Measurements from ENCODE around the gene ZMIZ1.
"Not testable (repeated sequence)": the region's sequence is repeated elsewhere in the genome, so short reads cannot be mapped to it uniquely, and the experiment has no call there.

The ZMIZ1 gene

DNA sequence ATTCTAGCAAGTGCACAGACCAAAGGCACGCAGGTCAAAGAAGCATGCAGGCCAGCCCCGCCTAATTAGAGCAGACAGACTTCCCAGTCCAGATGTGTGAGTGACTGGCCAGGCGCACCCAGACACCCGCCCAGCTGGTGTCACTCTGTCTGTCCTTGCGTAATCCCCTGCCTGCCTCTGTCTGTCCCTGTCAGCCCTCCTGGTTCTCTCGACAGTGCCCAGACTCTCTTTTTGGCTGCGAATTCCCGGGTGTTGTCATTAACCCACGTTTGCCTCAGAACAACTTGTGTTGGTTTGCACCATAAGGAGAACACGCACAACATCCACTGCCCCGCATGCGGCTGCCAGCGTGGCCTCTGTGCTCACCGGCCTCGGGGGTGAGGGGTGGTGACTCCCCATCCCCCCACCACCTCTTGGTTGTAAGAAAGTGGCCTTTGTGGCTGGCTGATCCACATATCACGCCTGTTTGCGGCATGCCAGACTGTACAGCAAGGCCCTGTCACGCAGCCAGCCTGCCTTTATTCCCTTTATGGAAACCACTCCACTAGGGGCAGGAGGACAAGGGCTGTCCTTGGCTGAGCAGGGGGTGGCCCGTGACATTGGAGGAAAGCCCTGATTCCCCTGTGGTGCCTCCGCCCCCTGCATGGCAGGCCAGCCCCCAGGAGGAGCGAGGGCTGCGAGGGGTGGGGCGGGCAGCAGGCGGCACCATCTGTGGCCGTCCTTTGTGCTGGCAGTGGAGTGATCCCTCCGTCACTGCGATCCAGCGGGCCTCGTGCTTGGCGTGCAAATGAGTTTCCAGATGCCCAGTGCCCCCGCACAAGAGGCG lies 205.7 kb downstream of the ZMIZ1 start:
- peak; percentile 70 for DNase-seq

DNA sequence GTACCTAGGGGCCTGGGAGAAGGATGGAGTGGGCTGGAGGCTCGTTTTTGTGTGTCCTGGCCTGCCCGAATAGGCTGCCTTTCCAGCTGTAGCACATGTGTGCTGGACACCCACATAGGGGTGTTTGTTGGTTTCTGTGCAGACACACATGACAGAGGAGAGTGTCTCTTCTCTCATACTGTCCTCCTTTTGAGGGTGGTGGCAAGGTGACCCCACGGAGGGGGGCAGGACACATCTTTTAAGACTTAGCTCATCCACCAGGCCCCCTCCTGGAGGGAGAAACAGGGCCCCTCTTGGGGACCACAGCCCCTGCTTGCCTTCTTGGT lies 206.3 kb downstream of the ZMIZ1 start:
- no peak for DNase-seq

DNA sequence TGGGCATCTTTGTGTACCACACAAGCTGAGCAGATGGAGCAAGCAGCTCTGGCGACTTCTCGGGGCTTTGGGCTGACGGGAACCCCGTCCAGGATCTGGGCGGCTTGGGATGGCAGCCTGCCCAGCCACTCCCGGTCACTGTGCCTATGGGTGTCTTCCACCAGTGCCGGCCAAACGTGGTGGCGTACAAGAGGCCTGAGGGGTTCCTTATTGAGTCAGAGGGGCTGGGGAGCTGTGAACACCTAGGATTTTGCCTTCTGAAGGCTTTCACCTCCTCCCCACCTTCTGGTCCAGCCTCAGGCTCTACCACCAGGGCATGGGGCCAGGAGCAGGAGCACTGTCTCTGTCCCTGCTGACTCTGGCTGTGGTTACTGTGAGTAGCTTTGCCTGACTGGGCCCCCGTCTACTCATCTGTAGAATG lies 206.7 kb downstream of the ZMIZ1 start:
- DNase-seq: no peak

DNA sequence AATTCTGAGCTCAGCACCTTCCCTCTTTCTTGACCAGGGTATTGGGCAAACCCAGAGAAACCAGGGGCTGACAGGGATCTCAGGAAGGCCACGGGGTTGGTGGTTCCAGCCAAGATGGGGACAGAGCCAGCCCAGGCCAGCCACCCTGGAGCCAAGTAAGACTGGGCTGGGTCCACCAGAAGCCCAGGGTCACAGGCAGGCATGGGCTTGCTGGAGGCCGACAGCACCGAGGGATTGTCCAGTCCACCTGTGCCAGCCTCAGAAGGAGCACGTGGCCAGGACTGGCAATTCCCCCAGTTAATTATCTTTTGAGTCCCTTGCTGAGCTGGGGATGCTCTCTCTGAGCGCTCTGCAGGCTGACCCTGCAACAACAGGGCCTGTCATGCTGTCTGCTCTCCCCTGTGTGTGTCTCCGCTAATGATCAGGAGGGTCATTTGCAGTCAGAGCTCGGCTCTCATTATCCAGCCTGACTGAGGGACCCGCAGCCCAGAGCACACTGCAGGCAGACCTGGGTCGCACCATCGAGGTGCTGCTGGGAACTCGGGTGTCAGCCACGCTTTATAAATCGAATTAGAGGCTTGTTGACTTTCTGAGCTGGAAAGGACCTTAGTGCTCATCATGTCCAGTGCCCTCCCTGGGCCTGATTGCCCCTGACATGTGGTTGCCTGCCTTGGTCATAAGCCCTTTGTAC lies 209.0 kb downstream of the ZMIZ1 start:
- peak; percentile 46 for DNase-seq

DNA sequence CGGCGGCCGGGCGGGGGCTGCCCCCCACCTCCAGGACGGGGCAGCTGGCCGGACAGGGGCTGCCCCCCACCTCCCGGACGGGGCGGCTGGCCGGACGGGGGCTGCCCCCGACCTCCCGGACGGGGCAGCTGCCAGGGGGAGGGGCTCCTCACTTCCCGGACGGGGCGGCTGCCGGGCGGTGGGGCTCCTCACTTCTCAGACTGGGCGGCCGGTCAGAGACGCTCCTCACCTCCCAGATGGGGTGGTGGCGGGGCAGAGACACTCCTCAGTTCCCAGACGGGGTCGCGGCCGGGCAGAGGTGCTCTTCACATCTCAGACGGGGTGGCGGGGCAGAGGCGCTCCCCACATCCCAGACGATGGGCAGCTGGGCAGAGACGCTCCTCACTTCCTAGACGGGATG lies 210.3 kb downstream of the ZMIZ1 start:
- not testable (repeated sequence) for DNase-seq

DNA sequence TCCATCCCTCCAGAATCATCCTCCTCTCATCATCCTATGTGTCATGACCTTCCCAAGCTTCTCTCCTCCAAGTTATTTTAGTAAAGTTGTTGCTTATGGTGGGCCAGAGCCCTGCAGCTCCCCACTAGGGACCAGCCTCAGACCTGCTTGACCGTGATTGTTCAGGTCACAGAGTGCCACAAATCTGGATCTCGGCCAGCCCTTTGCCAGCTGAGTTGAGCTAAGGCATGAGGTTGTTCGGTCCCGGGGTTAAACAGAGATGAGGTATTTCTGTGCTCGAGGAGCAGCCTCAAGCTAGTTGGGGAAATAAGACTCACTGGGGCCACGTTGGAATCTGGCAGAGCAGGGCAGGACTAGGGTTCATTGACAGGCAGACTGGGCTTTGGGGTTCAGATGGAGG lies 212.2 kb downstream of the ZMIZ1 start:
- DNase-seq: no peak

DNA sequence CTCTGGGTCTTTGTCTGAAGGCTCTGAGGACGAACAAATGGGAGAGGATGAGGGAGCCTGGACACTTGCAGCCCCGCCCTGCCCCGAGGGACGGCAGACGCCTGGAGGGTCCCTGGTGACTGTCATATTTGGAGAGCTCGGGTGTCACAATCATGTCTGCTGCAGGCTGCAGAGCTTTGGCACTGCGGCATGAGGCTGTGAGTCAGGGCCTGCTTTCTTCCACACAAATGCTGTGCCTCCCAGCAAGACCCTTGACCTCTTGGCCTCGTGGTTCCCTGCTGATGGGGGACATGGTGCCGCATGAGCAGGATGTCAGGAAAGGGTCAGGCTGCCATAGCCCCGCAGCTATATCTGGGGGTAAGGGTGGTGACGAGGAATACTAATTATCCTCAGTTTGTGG lies 213.6 kb downstream of the ZMIZ1 start:
- DNase-seq: peak; percentile 20

DNA sequence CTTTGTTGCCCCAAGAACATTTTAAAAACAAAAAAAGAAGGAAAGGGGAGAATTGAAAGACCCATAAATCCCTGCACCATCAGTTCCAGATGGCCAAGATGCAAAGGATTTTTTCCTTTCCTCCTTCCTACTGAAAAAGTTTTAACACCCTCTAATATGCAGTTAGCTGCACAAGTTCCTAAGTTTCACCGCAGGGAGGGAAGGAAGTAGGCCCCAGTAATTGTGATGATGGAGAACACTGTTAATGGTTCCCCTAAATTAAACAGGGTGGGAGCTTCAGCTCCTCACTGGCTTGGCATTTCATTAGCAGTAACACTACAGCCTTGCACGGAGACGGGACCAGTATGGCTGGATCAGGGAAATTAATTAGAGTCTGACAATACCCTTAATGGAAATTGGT lies 214.8 kb downstream of the ZMIZ1 start:
- DNase-seq: no peak

DNA sequence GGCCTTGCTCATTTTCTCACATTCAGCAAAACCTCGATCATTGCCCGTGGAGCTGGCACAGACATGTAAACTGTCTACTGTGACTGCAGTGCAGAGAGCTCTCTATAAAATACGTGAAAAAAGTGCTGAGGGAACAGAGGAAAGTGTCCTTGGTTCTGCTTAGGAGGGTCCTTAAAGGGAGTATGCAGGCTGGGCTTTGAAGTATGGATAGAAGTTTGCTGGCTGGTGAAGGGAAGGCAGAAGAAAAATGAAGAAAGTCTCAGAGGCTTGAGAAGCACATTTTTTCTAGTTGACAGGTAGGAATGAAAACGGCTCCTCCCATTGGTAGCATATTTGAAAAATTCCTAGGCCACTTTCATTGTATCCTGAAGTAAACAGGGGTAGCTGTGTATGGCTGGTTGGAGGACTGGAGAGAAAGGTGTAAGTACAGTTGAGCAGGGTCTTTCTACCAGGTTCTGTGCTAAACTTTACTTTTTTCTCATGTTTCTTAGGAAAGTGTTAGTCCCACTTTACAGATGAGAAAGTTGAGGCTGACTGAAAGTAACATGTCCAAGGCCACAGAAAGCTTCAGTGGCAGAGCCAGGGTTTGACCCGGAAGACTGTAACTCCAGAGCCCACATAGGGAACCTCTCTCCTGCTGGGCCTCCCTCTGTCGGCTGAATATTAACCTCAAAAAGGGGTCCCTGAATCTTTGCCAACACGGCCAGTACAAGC lies 215.5 kb downstream of the ZMIZ1 start:
- DNase-seq: no peak

DNA sequence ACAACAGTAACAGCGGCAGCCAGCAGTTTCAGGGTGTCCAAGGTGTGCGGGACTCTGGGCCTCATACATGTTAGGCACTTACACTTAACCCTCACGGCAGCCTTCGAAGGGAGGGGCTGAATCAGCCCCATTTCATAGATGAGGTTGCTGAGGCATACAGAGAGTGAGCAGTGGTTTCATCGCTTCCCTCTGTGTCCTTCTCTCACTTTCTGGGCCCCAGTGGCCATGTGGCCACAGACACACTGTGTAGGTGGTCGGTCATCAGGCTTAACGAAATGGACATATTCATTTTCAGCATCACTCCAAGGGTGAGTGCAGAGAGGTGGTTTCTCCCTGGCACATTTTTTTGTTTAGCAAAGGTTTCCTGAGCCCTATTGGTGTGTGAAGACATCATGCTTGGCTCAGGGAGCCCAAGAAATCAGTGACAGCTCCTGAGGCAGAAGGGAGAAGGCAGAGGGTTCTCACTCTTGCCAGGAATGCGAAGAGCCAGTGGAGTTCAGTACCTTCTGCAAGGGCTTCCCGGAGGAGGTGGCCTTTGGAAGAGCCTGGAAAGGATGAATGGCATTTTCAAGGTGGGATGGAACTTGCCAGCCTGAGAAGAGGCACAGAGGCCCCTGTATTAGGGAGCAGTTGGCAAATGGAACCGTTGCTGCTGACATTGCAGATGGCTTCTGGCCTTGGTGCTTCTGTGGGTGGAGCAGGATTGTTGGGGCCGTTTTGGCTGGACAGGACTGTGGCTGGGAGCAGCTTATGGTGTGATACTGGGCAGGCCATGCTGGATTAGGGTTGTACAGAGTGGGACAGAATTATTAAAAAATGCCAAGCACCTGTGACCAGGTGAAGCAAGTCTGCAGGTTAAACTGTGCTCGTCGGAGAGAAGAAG lies 216.8 kb downstream of the ZMIZ1 start:
- DNase-seq: no peak

DNA sequence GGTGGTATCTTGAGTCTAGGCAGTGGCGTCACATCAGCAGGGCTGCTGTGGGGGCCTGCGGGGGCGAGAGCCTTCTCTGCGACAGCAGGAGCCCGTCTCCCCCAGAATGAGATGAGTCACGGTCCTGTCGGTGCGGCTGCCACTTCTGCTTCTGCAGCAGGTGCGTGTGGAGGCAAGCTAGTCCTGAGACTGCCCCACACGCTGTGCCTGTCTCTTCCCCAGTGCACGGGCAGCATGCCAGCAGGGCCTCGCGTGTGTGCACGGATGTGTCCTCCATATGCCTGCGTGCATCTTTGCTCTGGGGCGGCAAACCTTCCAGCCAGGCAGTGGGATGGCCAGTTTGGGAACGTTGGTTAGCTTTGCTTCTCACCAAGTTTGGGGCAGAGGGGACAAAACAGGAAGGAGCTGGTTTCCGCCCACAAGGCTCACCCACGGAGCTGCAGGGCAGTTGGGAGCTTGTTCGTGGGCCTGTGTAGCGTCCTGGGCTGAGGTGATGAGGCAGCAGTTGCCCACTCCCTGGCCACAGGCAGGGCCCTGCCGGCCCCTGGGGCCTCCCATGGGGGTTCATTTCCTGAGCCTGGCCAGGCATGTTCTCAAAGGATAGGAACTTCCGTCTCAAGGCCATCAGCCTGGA lies 217.7 kb downstream of the ZMIZ1 start:
- no peak for DNase-seq

DNA sequence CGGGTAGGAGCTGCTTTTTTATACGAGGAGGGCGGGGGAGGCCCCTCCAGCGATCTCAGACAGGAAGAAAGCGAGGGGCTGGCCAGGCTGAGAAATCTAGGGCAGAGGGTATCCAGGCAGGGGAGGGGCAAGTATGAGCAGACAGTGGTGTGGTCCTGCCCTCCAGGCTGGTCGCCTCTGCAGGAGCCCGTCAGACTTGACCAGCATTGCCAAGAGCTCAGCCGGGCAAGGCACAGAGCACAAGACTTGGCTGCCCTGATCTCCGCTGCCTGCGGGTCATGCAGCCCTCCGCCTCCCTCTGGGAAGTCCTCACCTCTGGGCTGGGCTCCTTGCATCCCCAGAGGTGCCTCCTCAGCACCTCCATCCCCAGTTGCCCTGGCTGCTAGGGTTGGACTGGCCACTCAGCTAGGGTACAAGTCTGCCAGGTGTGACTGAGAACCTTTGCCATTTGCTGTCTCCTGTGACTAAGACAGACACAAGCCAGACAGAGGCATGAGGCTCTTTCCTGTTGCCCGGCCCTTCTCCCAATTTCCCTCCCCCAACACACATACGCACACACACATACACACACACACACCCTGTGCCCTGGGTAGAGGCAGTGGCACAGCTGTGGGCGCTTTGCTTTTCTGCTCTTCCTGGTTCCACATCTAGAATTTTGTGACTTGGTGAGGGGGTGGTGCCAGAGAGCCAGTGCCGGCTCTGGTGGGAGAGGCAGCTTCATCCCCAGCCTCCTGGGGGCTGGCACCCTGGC lies 219.4 kb downstream of the ZMIZ1 start:
- no peak for DNase-seq

DNA sequence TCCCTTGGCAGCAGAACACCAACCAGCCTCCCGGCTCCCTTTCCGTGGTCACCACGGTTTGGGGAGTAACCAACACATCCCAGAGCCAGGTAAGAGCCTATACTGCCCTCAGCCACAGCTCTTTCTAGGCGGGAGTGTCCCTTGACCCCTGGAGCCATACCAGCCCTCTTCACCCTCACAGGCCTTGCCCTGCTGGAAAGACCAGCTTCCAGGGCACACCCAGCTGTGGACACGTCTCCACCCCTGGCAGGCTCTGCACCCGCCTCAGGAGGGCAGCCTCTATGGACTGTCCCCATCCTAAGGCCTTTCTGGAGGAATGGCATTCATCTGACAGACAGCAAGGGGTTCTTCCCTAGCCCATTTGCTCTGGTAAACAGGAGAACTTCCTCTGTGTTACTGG lies 221.0 kb downstream of the ZMIZ1 start:
- DNase-seq: no peak

DNA sequence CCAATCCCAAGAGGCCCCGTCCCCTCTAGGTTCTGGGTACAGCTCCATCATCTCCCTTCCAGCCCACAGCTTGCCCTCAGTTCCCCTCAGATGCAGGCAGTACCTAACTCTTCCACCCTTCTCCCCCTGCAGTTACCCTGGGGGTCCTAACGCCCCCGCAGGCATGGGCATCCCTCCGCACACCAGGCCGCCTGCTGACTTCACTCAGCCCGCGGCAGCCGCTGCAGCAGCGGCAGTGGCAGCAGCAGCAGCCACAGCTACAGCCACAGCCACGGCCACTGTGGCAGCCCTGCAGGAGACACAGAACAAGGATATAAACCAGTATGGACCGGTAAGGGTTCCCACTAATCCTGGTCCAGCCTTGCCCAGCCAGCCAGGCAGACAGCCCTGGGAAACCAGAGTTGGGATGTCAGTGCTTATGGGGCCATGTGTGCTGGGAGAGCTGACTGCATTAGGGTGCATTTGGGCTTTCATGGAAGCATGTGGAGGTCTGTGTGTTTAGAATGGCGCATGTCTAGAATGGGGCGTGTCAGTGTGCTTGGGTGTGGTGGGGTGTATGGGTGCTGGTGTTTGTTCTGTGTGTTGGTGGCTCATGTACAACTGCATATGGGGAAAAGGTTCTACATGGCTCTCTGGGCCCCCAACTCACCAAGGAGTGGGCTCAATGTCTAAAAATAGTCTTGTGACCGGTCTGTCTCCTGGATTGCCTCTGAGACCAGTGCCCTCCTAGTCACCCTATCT lies 223.4 kb downstream of the ZMIZ1 start:
- DNase-seq: no peak

DNA sequence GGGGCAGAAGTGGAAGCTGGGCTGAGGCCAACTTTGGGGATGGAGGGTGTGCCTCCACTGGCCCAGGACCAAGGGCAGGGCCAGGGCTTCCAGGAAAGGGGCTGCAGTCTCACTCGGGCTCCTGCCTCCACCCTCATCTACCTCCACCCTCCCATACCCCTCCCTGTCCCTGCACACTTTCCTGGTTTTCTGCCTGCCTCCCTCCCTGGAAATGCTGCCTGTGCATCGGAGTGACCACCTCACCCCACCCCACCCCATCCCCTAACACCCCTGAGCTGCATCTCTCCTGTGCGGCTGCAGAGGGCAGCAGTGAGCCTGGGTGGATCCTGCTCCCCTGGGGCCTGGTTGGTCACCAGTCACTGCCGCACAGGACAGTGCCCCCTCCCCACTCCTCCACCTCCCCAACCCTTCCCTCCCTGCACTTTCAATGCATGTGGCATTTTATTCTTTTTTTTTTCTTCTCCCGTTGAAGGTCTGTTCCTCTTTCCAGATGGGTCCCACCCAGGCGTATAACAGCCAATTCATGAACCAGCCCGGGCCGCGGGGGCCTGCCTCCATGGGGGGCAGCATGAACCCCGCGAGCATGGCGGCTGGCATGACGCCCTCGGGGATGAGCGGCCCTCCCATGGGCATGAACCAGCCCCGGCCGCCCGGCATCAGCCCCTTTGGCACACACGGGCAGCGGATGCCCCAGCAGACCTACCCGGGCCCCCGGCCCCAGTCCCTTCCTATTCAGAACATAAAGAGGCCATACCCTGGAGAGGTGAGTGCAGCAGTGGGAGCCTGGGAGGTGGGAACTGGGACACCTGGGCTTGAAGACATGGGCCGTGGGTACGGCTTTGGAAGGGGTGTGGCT lies 224.4 kb downstream of the ZMIZ1 start:
- DNase-seq: peak; percentile 58

DNA sequence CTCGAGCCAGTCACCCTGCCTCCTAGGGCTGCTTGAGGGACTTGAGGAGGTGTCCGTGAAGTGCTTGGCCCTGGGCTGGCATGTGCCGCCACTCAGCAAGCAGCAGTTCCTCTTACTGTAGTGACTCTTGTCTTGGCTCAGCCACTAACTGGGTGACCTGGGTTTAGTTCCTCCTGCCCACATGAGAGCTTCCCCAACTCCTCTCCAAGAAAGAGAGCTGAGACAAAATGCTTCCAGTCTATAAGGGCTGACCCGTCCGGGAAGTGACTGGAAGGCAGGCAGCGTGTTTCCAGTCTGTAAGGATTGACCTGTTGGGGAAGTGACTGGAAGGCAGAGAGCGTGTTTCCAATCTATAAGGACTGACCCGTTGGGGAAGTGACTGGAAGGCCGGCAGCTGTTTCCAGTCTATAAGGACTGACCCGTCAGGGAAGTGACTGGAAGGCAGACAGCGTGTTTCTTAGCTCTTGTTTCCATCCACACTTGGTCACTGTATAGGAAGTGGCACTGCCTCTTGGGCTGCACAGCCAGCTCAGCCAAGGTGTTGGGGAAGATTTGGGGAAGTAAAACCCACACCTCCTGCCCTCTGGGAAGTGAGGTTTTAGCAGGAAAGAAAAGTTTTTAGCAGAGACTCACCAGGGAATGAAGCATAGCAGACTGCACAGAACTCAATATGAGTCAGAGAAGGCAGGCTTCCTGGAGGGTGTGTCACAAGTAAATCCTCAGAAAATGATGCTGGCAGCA lies 225.2 kb downstream of the ZMIZ1 start:
- no peak for DNase-seq

DNA sequence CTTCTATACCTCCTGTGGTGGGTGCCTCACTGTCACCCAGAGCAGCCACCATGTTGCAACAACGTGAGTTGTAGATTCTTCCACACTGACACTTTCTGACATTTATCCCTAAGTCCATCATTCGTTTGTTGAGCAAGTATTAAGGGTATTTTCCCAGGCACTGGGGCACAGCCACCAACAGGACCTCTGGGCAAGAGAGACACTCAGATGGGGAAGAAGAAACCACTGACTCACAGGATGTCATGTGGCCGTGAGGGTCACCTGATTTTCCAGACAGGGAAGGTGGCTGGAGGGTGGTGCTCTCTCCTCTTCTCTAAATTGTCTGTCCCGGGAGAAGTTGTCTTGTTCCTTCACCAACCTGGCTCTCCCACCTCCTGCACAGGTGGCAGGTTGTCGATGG lies 226.8 kb downstream of the ZMIZ1 start:
- DNase-seq: no peak

DNA sequence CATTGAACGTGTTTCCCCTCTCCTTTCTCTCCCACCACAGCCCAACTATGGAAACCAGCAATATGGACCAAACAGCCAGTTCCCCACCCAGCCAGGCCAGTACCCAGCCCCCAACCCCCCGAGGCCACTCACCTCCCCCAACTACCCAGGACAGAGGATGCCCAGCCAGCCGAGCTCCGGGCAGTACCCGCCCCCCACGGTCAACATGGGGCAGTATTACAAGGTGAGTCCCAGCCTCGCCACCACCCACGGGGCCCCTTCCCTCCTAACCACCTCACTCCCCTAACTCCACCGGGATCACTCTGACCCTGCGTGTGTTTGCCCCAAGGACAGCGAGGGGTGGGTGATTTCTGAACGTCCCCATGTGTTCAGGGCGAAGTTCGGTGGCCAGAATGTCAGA lies 227.7 kb downstream of the ZMIZ1 start:
- no peak for DNase-seq
